Activated CD4-positive, alpha-beta T cell treated with anti-CD3 and anti-CD28 coated beads, Interleukin-2, amount 50 U/mL, for 24 hours (primary cell): ENCODE results near the gene PLP2.
"Not testable (repeated sequence)": the region's sequence is repeated elsewhere in the genome, so short reads cannot be mapped to it uniquely, and the experiment has no call there.

Source experiments
- DNase-seq, 2 donors: peaks; one replicate each; pipeline ENCODE4 v3.0.0-alpha.2; 2020; ENCODE audit warnings: low read depth in 1 of 2, low spot score in 1 of 2

The PLP2 gene

DNA sequence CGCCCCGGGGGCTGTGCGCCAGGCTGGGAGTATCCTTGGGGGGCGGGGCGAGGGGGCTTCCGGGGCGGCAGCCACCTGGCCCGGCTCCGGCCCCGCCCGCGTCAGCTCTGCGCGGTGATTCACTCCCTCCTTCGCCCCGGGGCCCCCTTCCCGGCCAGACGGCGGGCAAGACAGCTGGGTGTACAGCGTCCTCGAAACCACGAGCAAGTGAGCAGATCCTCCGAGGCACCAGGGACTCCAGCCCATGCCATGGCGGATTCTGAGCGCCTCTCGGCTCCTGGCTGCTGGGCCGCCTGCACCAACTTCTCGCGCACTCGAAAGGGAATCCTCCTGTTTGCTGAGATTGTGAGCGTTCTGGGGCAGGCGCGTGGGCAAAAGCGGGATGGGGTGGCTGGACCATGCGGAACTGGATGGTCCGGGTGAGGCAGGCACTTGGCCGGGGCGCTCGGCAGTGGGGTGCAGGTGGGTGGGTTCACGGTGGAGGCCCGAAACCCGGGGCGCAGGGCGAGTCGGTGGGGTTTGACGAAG is at the start of gene PLP2:
PLP2 (plus strand) TSS at position 147 of the 528 bp plus-strand sequence; CDS start at position 250, 103 bp downstream.
- peak in 1 of 2 donors; percentile 50 for DNase-seq

DNA sequence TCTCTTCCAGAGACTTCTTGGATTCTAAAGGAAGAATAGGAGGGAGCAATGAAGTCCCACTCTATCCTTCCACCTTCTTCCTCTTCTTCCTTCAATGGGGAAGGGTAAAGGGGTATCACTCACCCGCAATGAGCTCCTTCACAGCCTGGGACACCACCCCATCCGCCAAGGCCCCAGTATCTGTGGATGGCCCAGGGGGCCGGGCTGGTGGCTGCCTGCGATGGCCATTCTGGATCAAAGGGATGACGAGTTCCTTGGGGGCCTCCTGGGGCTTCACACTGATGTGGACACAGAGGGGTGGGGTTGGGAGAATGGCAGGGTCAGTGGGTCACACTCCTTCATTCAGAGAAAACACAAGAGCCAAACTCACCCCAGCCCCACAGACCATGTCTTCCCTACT is 49.2 kb upstream of the PLP2 start:
- no peak for DNase-seq

DNA sequence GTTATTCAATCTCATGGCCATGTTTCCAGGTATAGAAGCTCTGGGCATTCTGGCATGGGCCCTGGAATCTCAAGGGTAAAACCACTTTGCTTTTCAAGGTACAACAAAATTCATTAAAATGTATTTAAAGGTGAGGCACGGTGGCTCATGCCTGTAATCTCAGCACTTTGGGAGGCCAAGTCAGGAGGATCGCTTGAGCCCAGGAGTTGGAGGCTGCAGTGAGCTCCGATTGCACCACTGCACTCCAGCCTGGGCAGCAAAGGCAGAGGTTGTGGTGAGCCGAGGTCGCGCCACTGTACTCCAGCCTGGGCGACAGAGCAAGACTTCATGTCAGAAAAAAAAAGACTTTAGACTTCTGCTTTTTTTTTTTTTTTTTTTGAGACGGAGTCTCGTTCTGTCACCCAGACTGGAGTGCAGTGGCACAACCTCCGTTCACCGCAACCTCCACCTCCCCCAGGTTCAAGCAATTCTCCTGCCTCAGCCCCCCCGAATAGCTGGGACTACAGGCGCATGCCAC is 43.9 kb upstream of the PLP2 start:
- DNase-seq: not testable (repeated sequence)

DNA sequence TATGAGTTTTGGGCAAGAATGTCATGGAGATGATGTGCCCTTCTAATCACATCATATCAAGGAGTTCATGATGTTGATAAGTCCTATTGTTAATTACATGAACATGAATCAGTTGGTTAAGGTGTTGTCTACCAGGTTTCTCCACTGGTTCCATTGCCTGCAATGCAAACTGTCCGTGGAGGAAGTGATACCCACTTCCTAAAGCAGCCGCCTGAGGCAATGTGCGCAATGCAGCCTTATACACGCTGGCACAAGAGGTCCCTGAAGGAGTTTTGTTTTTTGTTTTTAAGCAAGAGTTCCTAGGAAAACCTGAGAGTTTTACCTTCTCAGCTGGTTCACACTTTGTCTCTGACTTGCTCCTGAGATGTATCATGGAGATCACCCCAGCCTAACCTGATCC is 42.3 kb upstream of the PLP2 start:
- DNase-seq: no peak

DNA sequence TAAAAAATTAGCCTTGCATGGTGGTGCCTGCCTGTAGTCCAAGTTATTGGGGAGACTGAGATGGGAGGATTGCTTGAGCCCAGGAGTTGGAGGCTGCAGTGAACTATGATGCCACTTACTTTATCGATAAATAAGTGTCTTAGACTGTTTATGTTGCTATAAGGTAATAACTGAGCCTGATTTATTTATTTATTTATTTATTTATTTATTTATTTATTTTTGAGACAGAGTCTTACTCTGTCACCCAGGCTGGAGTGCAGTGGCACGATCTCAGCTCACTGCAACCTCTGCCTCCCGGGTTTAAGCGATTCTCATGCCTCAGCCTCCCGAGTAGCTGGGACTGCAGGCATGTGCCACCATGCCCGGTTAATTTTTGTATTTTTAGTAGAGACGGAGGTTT is 39.4 kb upstream of the PLP2 start:
- DNase-seq: not testable (repeated sequence)

- no peak for DNase-seq
These were observed 37.9 kb upstream of the PLP2 start for GRCh38 chrX:49133759-49134158.

- no peak for DNase-seq
These were observed 34.2 kb upstream of the PLP2 start for GRCh38 chrX:49137492-49137891.

DNA sequence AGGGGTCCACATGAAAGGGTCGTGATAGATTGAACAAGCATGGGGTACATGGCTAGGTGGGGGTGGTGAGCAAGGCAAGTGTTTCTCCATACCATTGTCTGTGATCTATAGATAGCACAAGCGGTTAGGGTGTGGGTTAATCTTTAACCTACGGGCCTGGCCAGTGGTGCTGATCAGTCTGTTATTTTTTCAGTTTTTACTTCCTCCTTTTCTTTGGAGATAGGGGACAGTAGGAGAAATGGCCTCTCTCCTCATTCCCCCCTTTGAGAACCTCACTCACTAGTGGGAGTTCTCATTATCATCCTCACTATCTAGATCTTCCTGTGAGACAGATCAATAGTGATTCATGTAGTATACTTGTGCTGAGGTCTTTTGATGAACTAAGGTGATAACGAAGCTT is 32.0 kb upstream of the PLP2 start:
- no peak for DNase-seq

GRCh38 chrX:49142264-49142663 is 29.4 kb upstream of the PLP2 start:
- DNase-seq: not testable (repeated sequence)

DNA sequence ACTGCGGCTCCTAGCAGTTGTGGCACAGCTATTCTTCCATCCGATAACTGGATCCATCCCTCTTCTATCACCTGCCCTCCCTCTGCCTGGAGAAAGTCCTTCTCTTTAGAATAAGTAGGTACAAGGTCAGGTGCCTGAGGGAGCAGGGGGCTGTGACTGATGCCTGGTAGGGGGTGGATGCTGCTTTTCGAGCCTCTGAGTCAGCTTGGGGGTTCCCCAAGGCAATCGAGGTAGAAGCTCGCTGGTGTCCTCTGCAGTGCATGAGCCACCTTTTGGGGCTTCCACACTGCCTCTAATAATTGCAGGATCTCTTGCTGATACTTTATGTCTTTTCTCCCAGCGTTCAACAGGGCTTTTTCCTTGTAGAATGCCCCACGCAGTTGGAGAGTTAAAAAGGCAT is 28.5 kb upstream of the PLP2 start:
- not testable (repeated sequence) for DNase-seq

DNA sequence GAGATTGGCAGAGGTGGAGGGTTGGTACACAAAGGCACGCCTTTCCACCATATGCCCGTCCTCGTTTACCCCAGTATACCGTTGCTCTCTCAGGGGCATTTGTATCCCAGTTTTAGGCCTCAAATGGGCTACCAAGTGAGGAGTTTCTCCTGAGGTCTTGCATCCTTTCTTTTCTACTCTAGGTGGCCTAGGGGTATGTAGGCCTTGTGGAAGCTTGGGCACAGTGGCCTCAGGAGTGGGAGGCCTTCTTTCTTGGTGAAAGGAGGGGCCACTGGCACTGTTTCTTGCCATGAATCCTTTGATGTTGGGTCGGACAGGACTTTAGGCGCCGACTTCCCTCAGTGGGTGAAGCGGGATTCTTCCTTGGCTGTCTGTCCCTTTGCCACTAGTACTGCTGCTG is 24.4 kb upstream of the PLP2 start:
- no peak for DNase-seq

DNA sequence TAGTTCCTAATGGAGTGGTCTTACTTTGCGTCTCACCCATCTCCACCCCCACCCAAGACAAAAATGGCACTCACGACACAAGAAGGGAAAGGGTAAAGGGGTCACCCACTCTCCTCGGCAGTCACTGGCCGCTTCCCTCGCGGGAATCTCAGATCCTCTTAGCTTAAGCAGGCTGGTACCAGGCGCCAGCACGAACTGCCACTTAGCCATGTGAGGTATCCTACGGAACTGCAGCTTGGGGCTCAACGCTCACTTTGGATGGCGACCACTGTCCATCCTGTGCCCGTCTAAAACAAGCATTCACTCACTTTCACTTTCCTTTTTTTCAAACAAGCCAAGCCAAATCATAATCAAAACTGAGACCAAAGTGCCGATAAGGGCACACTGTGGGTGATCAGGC is 23.8 kb upstream of the PLP2 start:
- DNase-seq: no peak

- DNase-seq: not testable (repeated sequence)
These were observed 23.2 kb upstream of the PLP2 start for GRCh38 chrX:49148390-49149100.

DNA sequence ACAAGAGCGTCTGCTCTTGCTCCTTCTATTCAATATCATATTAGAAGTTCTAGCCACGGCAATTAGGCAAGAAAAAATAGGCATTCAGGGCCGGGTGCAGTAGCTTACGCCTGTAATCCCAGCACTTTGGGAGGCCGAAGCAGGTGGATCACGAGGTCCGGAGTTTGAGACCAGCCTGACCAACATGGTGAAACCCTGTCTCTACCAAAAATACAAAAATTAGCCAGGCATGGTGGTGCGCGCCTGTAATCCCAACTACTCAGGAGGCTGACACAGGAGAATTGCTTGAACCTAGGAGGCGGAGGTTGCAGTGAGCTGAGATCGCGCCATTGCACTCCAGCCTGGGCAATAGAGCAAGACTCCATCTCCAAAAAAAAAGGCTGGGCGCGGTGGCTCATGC is 22.4 kb upstream of the PLP2 start:
- not testable (repeated sequence) for DNase-seq

GRCh38 chrX:49153467-49153866 is 18.2 kb upstream of the PLP2 start:
- DNase-seq: no peak

DNA sequence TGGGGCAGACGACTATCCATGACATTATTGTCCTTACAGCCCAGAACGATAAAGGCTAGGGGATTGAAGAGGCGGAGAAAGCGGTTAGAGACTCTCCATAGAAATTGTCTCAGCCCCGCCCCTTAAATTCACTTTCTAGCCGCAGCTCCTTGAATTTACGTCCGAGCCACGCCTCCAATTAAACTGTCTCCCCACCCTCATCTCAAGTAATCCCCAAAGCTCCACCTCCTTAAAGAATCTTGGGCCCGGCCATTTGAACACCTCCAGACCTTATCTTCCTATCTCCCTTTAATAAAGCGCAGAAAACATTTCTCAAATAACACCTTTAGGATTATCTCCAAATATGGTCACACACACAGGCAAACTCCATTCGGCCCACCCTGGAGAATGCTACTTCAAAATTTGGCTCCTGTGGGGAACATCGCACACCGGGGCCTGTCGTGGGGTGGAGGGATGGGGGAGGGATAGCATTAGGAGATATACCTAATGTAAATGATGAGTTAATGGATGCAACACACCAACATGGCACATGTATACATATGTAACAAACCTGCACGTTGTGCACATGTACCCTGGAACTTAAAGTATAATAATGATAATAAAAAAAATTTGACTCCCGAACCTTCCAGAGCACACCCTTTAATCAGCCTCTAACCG is 16.3 kb upstream of the PLP2 start:
- no peak for DNase-seq

DNA sequence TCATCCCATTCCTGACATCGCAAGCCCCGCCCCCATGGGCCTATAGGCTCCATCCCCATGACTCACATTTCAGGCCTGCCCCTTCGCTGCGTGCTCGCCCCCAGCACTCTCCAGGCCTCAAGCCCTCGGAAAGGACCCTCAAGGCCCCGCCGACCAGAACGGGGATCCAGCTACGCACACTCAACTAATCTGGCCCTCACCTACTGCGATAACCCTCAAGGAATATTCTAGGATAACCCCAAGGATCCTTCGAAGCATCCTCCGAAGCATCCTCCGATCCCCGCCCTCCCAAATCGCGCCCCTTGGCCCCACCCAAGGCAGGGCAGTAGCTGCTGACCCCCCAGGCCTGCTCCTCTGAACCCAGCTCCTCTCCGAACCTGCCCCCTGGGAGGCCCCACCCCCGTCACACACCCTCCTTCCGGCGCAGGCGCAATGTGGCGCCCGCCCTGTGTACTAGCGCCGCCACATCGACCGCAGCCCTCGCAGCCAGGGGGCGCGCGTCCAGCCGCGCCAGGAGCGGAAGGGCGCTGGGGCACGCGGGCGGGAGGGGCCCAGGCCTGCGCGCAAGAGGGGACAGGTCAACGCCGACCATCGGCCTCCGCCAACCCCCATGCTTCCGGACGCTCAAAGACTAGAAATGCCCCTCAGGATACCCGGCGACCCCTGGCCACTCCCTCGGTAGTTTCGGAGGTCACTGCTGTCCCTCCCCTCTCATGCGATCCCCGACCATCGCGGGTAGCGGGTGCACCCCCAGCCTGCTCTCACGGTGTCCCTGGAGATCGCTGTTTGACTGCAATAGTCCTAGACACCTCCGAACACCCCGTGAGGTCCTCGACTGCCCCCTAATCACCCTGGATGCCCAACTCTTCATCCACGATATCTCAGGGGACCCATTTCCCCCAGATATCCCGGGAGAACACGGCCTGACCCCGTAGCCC is 15.5 kb upstream of the PLP2 start:
- peak; percentile 56 to 72 for DNase-seq

DNA sequence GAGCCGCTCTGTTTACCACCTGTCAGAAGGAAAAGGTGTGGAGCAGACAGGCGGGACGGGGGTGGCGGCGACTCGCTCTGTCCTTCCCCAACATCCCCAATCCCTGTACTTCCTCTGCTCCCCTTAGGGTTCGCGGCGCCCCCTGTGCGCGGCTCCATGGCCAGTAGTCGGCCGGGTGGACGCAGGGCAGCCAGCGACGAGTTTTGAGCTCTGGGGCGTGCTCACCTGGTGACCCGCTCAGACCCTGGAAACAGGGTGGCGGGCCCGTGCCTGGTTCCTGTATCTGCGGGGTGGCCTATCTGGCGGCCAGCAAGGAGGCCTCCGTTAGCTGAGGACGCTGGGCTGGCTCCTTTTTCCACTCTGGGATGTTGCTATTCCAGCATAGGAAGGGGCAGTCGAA is 14.5 kb upstream of the PLP2 start:
- DNase-seq: no peak

GRCh38 chrX:49160908-49161307 is 10.8 kb upstream of the PLP2 start:
- DNase-seq: no peak

GRCh38 chrX:49161632-49162031 is 10.1 kb upstream of the PLP2 start:
- DNase-seq: no peak

- no peak for DNase-seq
These were observed 9.1 kb upstream of the PLP2 start, which contains the start of gene MAGIX for GRCh38 chrX:49162620-49163019. MAGIX (plus strand) TSS chrX:49162758; CDS start chrX:49162890, 132 bp downstream.
